PC-3 (cell line): ENCODE measurements around the gene PRSS48.

Source experiments
- EZH2 ChIP-seq: fragments of 300-600 bp; sonication (generic); IDR thresholded peaks from one replicate; pipeline ENCODE4 v1.6.1; 2017; ENCODE audit warnings: antibody characterized with exemption, mild to moderate bottlenecking, low read length; ENCODE audit not compliant: unreplicated experiment
- TF ChIP-seq, protein P1 (sequence below): fragments of 300-600 bp; sonication (generic); conservative IDR thresholded peaks from 2 replicates; pipeline ENCODE4 v1.5.1; 2017; ENCODE audit warnings: antibody characterized with exemption, low read depth, mild to moderate bottlenecking, low read length

DNA sequence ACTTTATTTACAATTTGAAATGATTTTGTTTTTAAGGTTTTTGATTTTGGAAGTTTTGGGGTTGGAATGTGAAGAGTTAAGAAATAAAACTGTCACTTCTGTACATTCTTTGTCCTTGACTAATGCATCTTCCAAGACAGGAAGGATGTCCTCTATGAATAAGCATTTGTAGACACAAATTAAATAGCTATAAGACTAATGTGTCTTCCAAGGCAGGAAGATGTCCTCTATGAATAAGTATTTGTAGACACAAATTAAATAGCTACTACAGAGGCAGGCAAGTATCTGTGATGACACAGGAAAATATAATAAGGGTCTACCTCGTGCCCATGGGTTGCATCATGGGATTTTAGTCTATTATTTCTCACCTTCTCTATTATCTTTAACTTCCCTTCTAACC lies 14.5 kb downstream of the PRSS48 start:
- TF ChIP-seq, protein P1, sequence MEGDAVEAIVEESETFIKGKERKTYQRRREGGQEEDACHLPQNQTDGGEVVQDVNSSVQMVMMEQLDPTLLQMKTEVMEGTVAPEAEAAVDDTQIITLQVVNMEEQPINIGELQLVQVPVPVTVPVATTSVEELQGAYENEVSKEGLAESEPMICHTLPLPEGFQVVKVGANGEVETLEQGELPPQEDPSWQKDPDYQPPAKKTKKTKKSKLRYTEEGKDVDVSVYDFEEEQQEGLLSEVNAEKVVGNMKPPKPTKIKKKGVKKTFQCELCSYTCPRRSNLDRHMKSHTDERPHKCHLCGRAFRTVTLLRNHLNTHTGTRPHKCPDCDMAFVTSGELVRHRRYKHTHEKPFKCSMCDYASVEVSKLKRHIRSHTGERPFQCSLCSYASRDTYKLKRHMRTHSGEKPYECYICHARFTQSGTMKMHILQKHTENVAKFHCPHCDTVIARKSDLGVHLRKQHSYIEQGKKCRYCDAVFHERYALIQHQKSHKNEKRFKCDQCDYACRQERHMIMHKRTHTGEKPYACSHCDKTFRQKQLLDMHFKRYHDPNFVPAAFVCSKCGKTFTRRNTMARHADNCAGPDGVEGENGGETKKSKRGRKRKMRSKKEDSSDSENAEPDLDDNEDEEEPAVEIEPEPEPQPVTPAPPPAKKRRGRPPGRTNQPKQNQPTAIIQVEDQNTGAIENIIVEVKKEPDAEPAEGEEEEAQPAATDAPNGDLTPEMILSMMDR: no peak
- TF ChIP-seq EZH2: no peak
